Endothelial cell (in vitro differentiated cells): ENCODE data around the gene CLDN14. TPM values are rescaled to one million over a fixed set of nuclear protein-coding genes. Genes with fewer than 3 reads are reported as not detected.

Experiments used
- DNase-seq: peaks from one replicate; pipeline ENCODE4 v3.0.0; 2021; ENCODE audit warnings: low spot score
- H3K27ac Mint-ChIP-seq: one replicate; pipeline ENCODE4 v1.8.0; 2021; ENCODE audit warnings: mixed read lengths, inconsistent platforms; ENCODE audit not compliant: unreplicated experiment
- H3K27me3 Mint-ChIP-seq: one replicate; pipeline ENCODE4 v1.8.0; 2021; ENCODE audit warnings: mild to moderate bottlenecking, moderate library complexity, mixed read lengths, inconsistent platforms; ENCODE audit not compliant: unreplicated experiment
- H3K36me3 Mint-ChIP-seq: one replicate; pipeline ENCODE4 v1.8.0; 2021; ENCODE audit warnings: mild to moderate bottlenecking, low read depth, mixed read lengths, inconsistent platforms; ENCODE audit not compliant: unreplicated experiment
- H3K4me1 Mint-ChIP-seq: one replicate; pipeline ENCODE4 v1.8.0; 2021; ENCODE audit warnings: mild to moderate bottlenecking, mixed read lengths, inconsistent platforms; ENCODE audit not compliant: unreplicated experiment
- H3K4me3 Mint-ChIP-seq: one replicate; pipeline ENCODE4 v1.8.0; 2021; ENCODE audit warnings: mild to moderate bottlenecking, mixed read lengths, inconsistent platforms; ENCODE audit not compliant: unreplicated experiment
- H3K9me3 Mint-ChIP-seq: one replicate; pipeline ENCODE4 v1.8.0; 2021; ENCODE audit warnings: mixed read lengths, inconsistent platforms; ENCODE audit not compliant: unreplicated experiment
- total RNA-seq: library from RNA; stranded (reverse); fragmentation: NEBNext Ultra II Directional; extraction: Animal tissue kit (Norgen Biotek cat#: 25700); gene quantifications from one replicate; pipeline ENCODE4 v1.2.1, GENCODE V29; 2021; ENCODE audit not compliant: unreplicated experiment
- TF ChIP-seq, protein P1 (sequence below): fragments of 200-600 bp; sonication (generic); IDR thresholded peaks from one replicate; pipeline ENCODE4 v1.5.0; 2021; ENCODE audit warnings: antibody characterized with exemption; ENCODE audit not compliant: unreplicated experiment

Gene CLDN14
- total RNA-seq, 1 donor from 2014 or later: not detected

GRCh38 chr21:36507397-36508018 is 27.6 kb upstream of the CLDN14 start:
- no peak overlapping the region for H3K27ac Mint-ChIP-seq
- peaks cover 14% of the 10 kb centered on the region for H3K4me1 Mint-ChIP-seq
- peaks cover 2% of the 10 kb centered on the region for H3K27me3 Mint-ChIP-seq
- H3K4me3 Mint-ChIP-seq: no peak overlapping the region
- peaks cover 3% of the 10 kb centered on the region for H3K36me3 Mint-ChIP-seq
- no peak for DNase-seq
- TF ChIP-seq, protein P1, sequence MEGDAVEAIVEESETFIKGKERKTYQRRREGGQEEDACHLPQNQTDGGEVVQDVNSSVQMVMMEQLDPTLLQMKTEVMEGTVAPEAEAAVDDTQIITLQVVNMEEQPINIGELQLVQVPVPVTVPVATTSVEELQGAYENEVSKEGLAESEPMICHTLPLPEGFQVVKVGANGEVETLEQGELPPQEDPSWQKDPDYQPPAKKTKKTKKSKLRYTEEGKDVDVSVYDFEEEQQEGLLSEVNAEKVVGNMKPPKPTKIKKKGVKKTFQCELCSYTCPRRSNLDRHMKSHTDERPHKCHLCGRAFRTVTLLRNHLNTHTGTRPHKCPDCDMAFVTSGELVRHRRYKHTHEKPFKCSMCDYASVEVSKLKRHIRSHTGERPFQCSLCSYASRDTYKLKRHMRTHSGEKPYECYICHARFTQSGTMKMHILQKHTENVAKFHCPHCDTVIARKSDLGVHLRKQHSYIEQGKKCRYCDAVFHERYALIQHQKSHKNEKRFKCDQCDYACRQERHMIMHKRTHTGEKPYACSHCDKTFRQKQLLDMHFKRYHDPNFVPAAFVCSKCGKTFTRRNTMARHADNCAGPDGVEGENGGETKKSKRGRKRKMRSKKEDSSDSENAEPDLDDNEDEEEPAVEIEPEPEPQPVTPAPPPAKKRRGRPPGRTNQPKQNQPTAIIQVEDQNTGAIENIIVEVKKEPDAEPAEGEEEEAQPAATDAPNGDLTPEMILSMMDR: no peak
- no peaks in the 10 kb centered on the region for H3K9me3 Mint-ChIP-seq

- Mint-ChIP-seq H3K36me3 (peaks cover 3% of the 10 kb centered on the region), H3K4me3 (no peak overlapping the region), H3K27ac (no peak overlapping the region), H3K9me3 (no peaks in the 10 kb centered on the region), H3K27me3 (peaks cover 2% of the 10 kb centered on the region), H3K4me1 (peaks cover 10% of the 10 kb centered on the region)
- TF ChIP-seq, protein P1: no peak
- DNase-seq: no peak
These were observed 26.6 kb upstream of the CLDN14 start for GRCh38 chr21:36506482-36506881.

DNA sequence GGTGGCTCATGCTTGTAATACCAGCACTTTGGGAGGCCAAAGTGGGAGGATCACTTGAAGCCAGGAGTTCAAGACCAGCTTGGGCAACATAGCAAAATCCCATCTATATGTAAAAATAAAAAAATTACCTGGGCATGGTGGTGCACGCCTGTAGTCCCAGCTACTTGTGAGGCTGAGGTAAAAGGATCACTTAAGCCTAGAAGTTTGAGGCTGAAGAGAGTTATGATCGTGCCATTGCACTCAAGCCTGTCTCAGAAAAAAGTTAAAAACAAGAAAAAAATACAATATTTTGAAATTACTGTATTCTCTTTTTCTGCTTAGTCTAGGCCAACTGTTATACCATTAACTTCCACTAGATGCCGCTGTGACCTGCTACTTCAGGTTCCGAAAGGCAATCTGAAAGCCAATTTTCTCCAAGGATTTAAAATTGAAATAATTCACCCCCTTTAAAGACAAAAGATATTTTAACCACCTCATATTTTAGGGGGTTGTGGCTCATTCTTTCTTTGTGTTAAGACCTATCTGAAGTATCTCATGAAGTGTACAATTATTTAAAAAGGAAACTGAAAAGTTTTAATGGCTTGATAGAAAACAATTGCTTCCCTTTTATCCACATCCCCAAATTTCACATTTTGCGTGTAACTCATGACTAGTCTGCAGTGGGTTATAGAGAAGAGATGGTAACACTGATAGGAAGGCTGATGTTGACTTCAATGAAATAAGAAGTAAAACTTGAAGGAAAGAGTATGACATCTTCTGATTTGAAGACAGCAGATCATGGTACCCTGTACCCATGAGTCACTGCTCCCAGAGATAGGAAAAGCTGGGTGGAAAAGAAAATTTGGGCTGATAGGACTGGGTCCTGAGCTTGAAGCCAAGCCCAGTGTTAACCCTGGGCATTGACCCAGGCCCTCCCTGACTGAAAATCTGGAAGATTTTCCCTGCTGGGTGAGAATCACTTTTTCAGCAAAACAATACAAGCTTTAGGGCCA is 24.4 kb upstream of the CLDN14 start:
- peaks cover 3% of the 10 kb centered on the region for H3K4me1 Mint-ChIP-seq
- H3K27me3 Mint-ChIP-seq: peaks cover 5% of the 10 kb centered on the region
- DNase-seq: peak; percentile 57
- TF ChIP-seq, protein P1: peak; percentile 98
- no peak overlapping the region for H3K27ac Mint-ChIP-seq
- H3K4me3 Mint-ChIP-seq: no peak overlapping the region
- H3K36me3 Mint-ChIP-seq: peaks cover 3% of the 10 kb centered on the region
- no peaks in the 10 kb centered on the region for H3K9me3 Mint-ChIP-seq

DNA sequence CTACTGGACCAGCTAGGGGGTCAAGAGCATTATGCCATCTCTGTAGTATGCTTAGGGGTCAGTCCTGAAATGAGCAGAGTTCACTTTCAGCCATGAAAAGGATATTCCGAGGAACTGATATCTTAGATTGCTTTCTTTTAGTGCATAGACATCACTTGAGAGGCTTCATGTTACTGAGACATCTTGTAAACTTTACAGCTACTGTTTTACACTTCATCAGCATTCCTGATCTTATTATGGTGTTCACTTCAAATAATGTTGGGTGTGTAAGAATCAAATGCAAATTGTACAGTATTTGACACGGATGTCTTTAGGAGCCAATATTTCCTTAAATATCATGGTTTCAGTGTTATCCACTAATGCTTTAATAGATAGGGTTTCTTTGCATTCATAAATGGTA is 22.4 kb upstream of the CLDN14 start:
- Mint-ChIP-seq H3K27me3 (peaks cover 9% of the 10 kb centered on the region), H3K4me1 (no peaks in the 10 kb centered on the region), H3K9me3 (no peaks in the 10 kb centered on the region), H3K27ac (no peak overlapping the region), H3K4me3 (no peak overlapping the region), H3K36me3 (peaks cover 7% of the 10 kb centered on the region)
- TF ChIP-seq, protein P1: no peak
- DNase-seq: no peak

DNA sequence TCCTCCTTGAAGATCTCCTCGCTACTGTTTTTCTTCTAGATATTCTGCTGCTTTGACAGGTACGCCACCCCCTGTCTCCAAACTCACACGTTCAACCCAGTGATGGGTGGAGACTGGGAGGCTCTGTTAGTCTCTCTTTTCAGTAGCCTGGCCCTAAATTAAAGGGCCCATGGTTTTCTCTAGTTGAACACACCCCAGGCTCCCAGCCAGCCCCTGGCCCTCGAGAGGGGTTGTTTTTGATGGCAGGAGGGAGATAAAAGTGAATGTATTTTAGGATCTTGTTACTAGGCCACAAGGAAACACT is 21.6 kb upstream of the CLDN14 start:
- H3K9me3 Mint-ChIP-seq: no peaks in the 10 kb centered on the region
- no peaks in the 10 kb centered on the region for H3K4me1 Mint-ChIP-seq
- no peak for DNase-seq
- H3K27me3 Mint-ChIP-seq: peaks cover 9% of the 10 kb centered on the region
- H3K27ac Mint-ChIP-seq: no peak overlapping the region
- H3K4me3 Mint-ChIP-seq: no peak overlapping the region
- peaks cover 7% of the 10 kb centered on the region for H3K36me3 Mint-ChIP-seq
- TF ChIP-seq, protein P1: no peak
